ENCODE results near the gene ABLIM2.

ABLIM2 gene

DNA sequence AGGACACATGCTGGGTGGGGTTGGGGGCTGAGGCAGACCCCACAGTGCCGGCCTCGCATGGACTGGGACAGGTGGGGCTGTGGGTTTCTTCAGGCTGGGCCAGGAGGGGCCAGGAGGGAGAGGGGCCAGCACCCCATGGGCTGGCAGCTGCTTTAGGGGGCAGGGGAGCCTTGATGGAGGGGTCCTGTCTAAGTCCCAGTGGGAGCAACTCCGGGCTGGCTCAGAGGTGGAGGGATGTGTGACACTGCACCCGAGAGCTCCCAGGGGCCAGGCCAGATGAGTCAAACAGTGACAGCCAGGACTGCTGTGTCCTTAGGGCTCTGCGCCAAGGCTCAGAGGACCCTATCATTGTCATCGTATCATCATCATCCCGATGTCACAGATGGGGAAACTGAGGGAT is 4.4 kb upstream of the ABLIM2 start:
- H3K4me3 ChIP-seq (ENCODE audit: low read depth, low read length): no peak overlapping the region
- TF ChIP-seq CTCF (IDR thresholded peaks at IDR 0.05; ENCODE audit: control insufficient read depth, extremely low read depth, insufficient read depth): no peak
- no peak for DNase-seq (ENCODE audit: low read depth)

- DNase-seq (ENCODE audit: low read depth): no peak
- TF ChIP-seq CTCF (IDR thresholded peaks at IDR 0.05; ENCODE audit: control insufficient read depth, extremely low read depth, insufficient read depth): no peak
- H3K4me3 ChIP-seq (ENCODE audit: low read depth, low read length): no peak overlapping the region
Observed at GRCh38 chr4:8162625-8163024, 4.0 kb upstream of the ABLIM2 start.

- no peak for DNase-seq (ENCODE audit: low read depth)
- no peak for TF ChIP-seq CTCF (IDR thresholded peaks at IDR 0.05; ENCODE audit: control insufficient read depth, extremely low read depth, insufficient read depth)
- no peak overlapping the region for H3K4me3 ChIP-seq (ENCODE audit: low read depth, low read length)
Observed at GRCh38 chr4:8160572-8160971, 2.0 kb upstream of the ABLIM2 start.

- H3K4me3 ChIP-seq (ENCODE audit: low read depth, low read length): no peak overlapping the region
- TF ChIP-seq CTCF (IDR thresholded peaks at IDR 0.05; ENCODE audit: control insufficient read depth, extremely low read depth, insufficient read depth): no peak
- DNase-seq (ENCODE audit: low read depth): no peak
Observed at GRCh38 chr4:8160233-8160560, 1.6 kb upstream of the ABLIM2 start.

- TF ChIP-seq CTCF (IDR thresholded peaks at IDR 0.05; ENCODE audit: control insufficient read depth, extremely low read depth, insufficient read depth): no peak
- peak overlapping the region; percentile 95 for H3K4me3 ChIP-seq (ENCODE audit: low read depth, low read length)
- no peak for DNase-seq (ENCODE audit: low read depth)
Observed at GRCh38 chr4:8159537-8160232, 1.1 kb upstream of the ABLIM2 start.

GRCh38 chr4:8157944-8158709 is 486 bp downstream of the ABLIM2 start:
- no peak for TF ChIP-seq CTCF (IDR thresholded peaks at IDR 0.05; ENCODE audit: control insufficient read depth, extremely low read depth, insufficient read depth)

More at GRCh38 chr4:8157944-8158709, 486 bp downstream of the ABLIM2 start:
- DNase-seq (ENCODE audit: low read depth): no peak
- peak overlapping the region; percentile 95 for H3K4me3 ChIP-seq (ENCODE audit: low read depth, low read length)
